Lower leg skin (tissue), 3 donors: Measurements from ENCODE around the gene SIK3.

ENCODE experiments used
- POLR2A ChIP-seq, 2 donors: fragments of 450-650 bp; IDR thresholded peaks; one replicate each; pipeline ENCODE4 v1.6.1; 2016 to 2017; ENCODE audit warnings: antibody characterized with exemption in 2 of 2, mild to moderate bottlenecking in 1 of 2, moderate library complexity in 1 of 2
- TF ChIP-seq, protein P1 (sequence below), 3 donors: fragments of 450-650 bp; IDR thresholded peaks; one replicate each; pipeline ENCODE4 v1.5.1; 2016; ENCODE audit warnings: antibody characterized with exemption in 3 of 3, mild to moderate bottlenecking in 3 of 3, moderate library complexity in 2 of 3

DNA sequence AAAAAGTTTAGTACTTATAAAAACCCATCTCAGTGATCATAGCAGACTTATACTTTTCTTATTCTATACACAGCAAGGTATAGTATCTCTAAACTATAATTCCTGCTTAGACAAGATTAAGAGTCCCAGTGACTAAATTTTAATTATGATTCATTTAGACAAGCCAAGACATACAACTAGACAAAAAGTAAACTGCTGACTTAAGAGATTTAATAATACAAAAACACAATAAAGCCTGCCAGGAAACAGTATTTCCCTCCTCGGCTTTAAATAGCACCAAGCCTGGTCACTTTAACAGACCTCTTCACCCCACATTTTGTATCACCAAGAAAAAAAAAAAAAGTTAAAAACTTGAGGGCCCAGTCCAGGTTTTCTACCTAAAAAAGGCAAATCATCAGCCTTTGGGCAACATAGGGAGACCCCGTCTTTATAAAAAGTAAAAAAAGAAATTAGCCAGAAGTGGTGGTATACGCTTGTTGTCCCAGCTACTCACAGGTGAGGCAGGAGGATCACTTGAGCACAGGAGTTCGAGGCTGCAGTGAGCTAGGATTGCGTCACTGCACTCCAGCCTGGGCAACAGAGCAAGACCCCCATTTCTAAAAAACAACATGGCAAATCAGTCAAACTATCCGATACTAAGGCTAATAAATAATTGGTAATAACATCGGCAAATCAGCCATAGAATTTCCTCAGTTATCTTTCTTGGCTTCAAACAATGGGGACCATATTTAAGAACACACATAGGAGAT is 53.8 kb downstream of the SIK3 start:
- TF ChIP-seq, protein P1, sequence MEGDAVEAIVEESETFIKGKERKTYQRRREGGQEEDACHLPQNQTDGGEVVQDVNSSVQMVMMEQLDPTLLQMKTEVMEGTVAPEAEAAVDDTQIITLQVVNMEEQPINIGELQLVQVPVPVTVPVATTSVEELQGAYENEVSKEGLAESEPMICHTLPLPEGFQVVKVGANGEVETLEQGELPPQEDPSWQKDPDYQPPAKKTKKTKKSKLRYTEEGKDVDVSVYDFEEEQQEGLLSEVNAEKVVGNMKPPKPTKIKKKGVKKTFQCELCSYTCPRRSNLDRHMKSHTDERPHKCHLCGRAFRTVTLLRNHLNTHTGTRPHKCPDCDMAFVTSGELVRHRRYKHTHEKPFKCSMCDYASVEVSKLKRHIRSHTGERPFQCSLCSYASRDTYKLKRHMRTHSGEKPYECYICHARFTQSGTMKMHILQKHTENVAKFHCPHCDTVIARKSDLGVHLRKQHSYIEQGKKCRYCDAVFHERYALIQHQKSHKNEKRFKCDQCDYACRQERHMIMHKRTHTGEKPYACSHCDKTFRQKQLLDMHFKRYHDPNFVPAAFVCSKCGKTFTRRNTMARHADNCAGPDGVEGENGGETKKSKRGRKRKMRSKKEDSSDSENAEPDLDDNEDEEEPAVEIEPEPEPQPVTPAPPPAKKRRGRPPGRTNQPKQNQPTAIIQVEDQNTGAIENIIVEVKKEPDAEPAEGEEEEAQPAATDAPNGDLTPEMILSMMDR (IDR thresholded peaks at IDR 0.05) = no peak
- TF ChIP-seq POLR2A (IDR thresholded peaks at IDR 0.05) = no peak
